ENCODE measurements around the gene ASTN2.

The ASTN2 gene

GRCh38 chr9:117414906-117415331, at the start of gene ASTN2:
Gene ASTN2, minus strand, starts transcription at chr9:117415057. Its CDS starts 119 bp downstream, at chr9:117414938.
- no peak for DNase-seq

- no peak for DNase-seq
Observed at GRCh38 chr9:117462861-117463260, 48.0 kb upstream of the ASTN2 start.

- no peak for DNase-seq
Observed at GRCh38 chr9:117461386-117461785, 46.5 kb upstream of the ASTN2 start.

- DNase-seq, result no peak
Observed at GRCh38 chr9:117460743-117461142, 45.9 kb upstream of the ASTN2 start.

GRCh38 chr9:117459913-117460312, 45.1 kb upstream of the ASTN2 start:
- no peak for DNase-seq

- no peak for DNase-seq
Observed at GRCh38 chr9:117458066-117458465, 43.2 kb upstream of the ASTN2 start.

- DNase-seq, result no peak
Observed at GRCh38 chr9:117454711-117455110, 39.9 kb upstream of the ASTN2 start.

GRCh38 chr9:117453737-117454136, 38.9 kb upstream of the ASTN2 start:
- DNase-seq, result no peak

- DNase-seq, result no peak
Observed at GRCh38 chr9:117451311-117451710, 36.5 kb upstream of the ASTN2 start.

GRCh38 chr9:117448066-117448465, 33.2 kb upstream of the ASTN2 start:
- DNase-seq, result no peak

GRCh38 chr9:117445631-117446030, 30.8 kb upstream of the ASTN2 start:
- DNase-seq, result no peak

- no peak for DNase-seq
Observed at GRCh38 chr9:117444501-117444900, 29.6 kb upstream of the ASTN2 start.

- DNase-seq, result no peak
Observed at GRCh38 chr9:117437283-117437682, 22.4 kb upstream of the ASTN2 start.

- DNase-seq, result no peak
Observed at GRCh38 chr9:117435630-117436261, 20.9 kb upstream of the ASTN2 start.

GRCh38 chr9:117434566-117434965, 19.7 kb upstream of the ASTN2 start:
- DNase-seq, result no peak

- no peak for DNase-seq
Observed at GRCh38 chr9:117430813-117431212, 16.0 kb upstream of the ASTN2 start.

- no peak for DNase-seq
Observed at GRCh38 chr9:117427357-117427913, 12.6 kb upstream of the ASTN2 start.

GRCh38 chr9:117425566-117425965, 10.7 kb upstream of the ASTN2 start:
- no peak for DNase-seq

- DNase-seq, result no peak
Observed at GRCh38 chr9:117424291-117424690, 9.4 kb upstream of the ASTN2 start.

- no peak for DNase-seq
Observed at GRCh38 chr9:117418111-117418510, 3.3 kb upstream of the ASTN2 start.

- no peak for DNase-seq
Observed at GRCh38 chr9:117416856-117417255, 2.0 kb upstream of the ASTN2 start.

GRCh38 chr9:117415358-117415914, 579 bp upstream of the ASTN2 start:
- no peak for DNase-seq

GRCh38 chr9:117414220-117414905, 494 bp downstream of the ASTN2 start:
- DNase-seq, result no peak

Measured in stimulated activated CD4-positive, alpha-beta T cell treated with anti-CD3 and anti-CD28 coated beads, Interleukin-4, amount 100 ng/mL, for 4 hours (primary cell).